HG03025 (cell line): ENCODE measurements around the gene DENND5B.

ENCODE experiments used
- ATAC-seq: cut with Tn5 transposase; IDR thresholded peaks from one replicate; pipeline ENCODE4 v1.9.1; 2021; ENCODE audit warnings: mild to moderate bottlenecking, moderate library complexity; ENCODE audit not compliant: unreplicated experiment, low FRiP score

DENND5B gene

DNA sequence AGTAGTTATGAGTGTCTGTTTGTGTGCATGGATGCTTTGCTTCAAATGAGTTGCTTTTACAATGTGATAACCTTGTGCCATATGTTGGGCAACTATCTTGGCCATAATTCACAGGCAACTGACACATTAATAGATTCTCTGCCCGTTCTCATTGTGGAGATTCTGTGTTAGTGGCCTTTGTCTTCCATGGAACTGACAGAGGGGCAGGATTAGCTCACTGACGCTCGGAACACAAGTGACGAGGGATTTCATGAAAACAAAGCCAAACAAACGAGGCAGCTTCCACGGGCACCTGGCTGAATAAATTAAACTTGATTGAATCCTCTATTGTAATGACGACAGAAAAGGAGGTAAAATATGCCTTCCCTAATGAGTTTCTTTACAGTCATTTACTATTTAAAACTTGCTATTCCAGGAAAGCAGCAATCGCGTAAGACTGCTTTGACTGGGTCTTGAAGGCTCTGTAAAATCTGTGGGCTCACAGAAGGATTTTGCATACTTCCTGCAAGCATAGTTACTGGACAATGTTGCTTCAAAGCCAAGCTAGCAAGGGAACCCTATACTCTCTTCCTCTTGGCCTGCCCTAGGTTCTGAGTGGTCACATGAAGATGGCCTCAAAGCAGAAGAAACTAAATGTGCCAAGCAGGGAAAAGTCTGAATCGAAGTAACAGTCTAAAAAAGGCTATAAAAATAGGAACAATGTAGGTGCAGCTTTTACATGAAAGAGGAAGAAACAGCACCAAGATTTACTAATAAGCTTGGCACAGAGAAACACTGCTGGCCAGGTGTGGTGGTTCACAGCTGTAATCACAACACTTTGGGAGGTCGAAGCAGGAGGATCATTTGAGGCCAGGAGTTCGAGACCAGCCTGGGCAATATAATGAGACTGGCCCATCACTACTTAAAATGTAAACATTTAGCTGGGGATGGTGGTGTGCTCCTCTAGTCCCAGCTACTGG lies 236.9 kb downstream of the DENND5B start:
- ATAC-seq: no peak

DNA sequence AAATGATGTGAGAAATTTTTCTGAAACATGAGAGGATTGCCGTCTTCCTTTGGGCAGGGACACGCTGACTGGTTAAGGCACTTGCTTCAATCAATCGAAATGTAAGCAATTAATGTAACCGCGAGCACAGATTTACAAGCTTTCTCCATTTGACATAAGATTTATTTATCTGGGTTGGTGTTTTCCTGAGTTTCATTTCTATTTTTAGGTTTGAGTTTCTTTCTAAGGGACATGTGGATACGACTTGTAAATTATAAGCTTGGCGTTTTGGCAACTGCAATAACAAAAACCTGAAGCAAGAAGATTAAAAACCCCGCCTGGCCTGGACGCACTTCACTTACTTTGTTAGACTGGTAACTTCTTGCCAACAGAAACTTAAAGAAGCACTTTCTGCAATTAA lies 244.7 kb downstream of the DENND5B start:
- ATAC-seq: no peak

DNA sequence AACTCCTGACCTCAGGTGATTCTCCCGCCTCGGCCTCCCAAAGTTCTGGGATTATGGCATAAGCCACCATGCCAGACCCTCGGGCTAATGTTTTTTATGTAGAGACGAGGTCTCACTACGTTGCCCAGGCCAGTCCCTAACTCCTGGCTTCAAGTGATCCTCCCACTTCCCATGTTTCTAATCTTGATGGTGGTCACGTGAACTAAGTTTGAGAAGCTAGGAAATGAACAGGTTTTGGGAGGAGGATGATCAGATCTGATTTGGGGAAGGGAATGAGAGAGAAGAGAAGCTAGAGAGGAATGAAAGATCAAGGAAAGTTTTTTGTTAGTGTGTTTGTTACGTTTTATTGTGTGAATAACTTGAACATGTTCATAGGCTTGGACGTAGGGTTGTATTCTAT lies 247.8 kb downstream of the DENND5B start:
- no peak for ATAC-seq

DNA sequence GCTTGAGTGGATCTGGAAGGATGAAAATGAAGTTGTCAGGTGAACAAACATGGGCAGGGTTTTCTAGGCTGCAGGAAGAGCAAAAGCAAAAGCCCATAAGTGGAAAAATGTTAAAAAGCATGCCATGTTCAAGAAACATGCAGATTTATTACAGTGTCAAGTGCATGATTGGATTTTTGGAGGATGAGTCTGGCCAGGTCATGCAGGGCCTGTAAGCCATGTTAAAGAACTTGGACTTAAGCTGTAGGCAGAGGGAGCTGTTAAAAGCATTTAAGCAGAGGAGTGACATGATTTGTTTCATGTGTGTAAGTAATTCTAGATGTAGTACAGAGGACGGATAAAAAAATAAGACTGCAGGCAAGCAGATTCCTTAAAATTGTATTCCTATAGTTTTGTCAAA lies 248.7 kb downstream of the DENND5B start:
- ATAC-seq: no peak

DNA sequence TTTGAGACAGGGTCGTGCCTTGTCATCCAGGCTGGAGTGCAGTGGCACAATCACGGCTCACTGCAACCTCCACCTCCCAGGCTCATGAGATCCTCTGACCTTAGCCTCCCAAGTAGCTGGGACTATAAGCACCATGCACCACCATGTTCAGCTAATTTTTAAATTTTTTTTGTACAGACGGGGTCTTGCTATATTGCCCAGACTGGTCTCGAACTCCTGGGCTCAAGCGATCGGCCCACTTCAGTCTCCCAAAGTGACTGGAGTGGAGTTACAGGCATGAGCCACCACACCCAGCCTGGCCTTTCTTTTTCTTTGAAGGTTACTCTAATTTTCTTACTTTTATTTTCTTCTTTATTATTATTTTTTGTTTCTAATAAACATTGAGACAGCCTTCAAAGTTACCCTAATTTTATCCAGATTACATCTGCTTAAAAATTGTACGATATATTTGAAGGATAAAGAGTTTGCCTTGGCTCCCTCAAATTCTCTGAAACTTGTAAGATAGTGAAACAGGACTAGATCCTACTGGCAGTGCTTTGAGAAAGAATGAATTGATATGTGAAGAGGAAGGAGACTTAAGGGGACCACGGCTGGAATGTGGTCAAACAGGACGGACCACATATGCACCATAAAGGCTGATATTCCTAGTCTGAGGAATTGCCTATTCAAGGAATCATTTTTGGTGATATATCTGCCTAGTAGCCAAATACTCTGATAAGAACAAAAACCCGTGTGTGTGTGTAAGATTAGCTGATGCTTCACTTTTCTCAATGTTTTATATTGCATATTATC lies 250.9 kb downstream of the DENND5B start:
- ATAC-seq: no peak

DNA sequence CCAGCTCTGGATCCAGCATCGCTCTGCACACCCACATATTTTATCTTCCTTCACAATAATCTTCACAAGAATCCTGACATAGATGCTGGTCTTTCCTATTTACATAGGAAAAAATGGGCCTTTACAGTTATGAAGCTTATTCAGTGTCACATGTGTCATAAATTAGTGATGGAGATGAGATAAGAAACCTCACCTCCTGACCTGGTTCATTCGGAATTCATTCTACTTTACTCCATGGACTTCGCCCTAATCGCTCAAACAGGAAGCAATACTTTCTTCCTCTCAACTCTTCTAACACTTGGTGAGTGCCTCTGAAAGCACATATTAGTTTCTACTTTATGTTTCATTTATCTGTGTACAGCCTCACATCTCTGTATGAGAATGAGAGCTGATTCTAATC lies 253.0 kb downstream of the DENND5B start:
- ATAC-seq: no peak
